Ectodermal cell (in vitro differentiated cells): ENCODE results near the gene AGRP.

Experiments used
- H3K27ac ChIP-seq: 2 replicates; pipeline ENCODE4 v1.7.0; 2013; ENCODE audit warnings: mild to moderate bottlenecking, low read depth, low read length; ENCODE audit not compliant: insufficient read depth, poor library complexity, severe bottlenecking
- H3K27me3 ChIP-seq: 2 replicates; pipeline ENCODE4 v1.7.0; 2013; ENCODE audit warnings: mild to moderate bottlenecking, low read length; ENCODE audit not compliant: insufficient read depth, control insufficient read depth, poor library complexity, severe bottlenecking
- H3K36me3 ChIP-seq: one replicate; pipeline ENCODE4 v1.7.0; 2013; ENCODE audit warnings: low read length; ENCODE audit not compliant: control insufficient read depth, insufficient read depth
- H3K4me1 ChIP-seq: one replicate; pipeline ENCODE4 v1.7.0; 2013; ENCODE audit warnings: low read length; ENCODE audit not compliant: control insufficient read depth, insufficient read depth
- H3K4me3 ChIP-seq: 2 replicates; pipeline ENCODE4 v1.7.0; 2013; ENCODE audit warnings: low read depth, low read length, control low read depth; ENCODE audit not compliant: insufficient read depth
- H3K9me3 ChIP-seq: 2 replicates; pipeline ENCODE4 v1.7.0; 2013; ENCODE audit warnings: mild to moderate bottlenecking, low read length, moderate library complexity; ENCODE audit not compliant: control insufficient read depth
- WGBS, 2 experiments: methylation state at CpG; one replicate each; pipeline ENCODE4 v1.1.7; 2013; ENCODE audit warnings: missing lambda C conversion rate in 2 of 2; 5-methylcytosine and 5-hydroxymethylcytosine counted together

The AGRP gene

DNA sequence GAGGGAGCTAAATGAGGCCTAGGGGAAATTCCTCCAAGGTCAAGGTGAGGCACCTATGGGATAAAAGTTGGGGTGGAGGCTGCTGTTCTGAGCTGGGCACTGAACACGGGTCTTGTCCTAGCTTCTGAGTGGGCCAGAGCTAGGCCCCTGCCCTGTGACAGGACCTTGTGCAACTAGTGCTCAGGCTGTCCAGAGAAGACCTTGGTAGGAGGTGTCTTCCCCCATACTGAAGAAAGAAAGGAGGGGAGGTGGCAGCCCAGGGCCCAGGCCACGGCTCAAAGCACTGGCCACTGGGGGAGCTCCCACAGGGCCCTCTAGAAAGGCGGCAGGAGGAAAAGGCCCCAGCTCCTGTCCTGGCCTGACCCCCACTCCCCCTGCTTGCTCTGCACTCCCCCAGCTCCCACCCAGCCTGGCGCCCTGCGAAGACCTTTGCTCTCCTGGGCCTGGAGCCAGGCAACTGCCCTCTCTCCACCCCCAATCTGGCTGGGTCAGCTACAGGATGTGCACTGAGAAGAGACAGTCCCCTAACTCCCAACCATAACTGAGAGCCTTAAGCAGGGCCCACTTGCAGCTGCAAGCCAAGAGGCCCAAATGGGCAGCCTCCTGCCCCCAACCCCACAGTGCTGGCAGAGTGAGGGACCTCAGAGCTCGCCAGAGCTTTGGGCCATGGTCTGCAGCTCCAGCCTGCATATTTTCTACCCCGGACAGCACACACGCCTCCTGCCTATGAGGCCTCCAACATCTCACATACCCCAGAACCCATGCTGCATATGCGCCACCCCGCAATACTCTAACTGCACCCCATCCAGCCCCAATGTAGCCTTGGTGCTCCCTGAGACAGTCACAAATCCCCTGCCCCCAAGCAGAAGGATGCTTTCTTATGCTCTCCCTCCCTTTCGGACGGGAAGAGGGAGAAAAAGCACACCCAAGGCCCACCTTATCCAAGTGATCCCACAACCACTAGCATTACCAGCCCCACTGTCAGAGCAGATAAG lies 37.1 kb downstream of the AGRP start:
- 90 to 92% methylated on average over 12 of the region's 12 CpGs for whole genome bisulfite sequencing, 2 experiments
- Histone ChIP-seq H3K9me3 (no peaks in the 10 kb centered on the region), H3K4me1 (peaks cover 18% of the 10 kb centered on the region), H3K27me3 (no peaks in the 10 kb centered on the region), H3K4me3 (no peak overlapping the region), H3K27ac (no peak overlapping the region), H3K36me3 (no peaks in the 10 kb centered on the region)

GRCh38 chr16:67445441-67445912 lies 37.9 kb downstream of the AGRP start:
- Histone ChIP-seq H3K4me3 (no peak overlapping the region), H3K27me3 (no peaks in the 10 kb centered on the region), H3K27ac (no peak overlapping the region), H3K36me3 (no peaks in the 10 kb centered on the region), H3K4me1 (peaks cover 19% of the 10 kb centered on the region), H3K9me3 (no peaks in the 10 kb centered on the region)
- 88 to 89% methylated on average over 3 of the region's 3 CpGs for WGBS, 2 experiments

- WGBS, 2 experiments, result 92 to 96% methylated on average over 7 of the region's 7 CpGs
- no peak overlapping the region for H3K4me3 ChIP-seq
- no peaks in the 10 kb centered on the region for H3K36me3 ChIP-seq
- peaks cover 19% of the 10 kb centered on the region for H3K4me1 ChIP-seq
- H3K27me3 ChIP-seq, result no peaks in the 10 kb centered on the region
- H3K9me3 ChIP-seq, result no peaks in the 10 kb centered on the region
- no peak overlapping the region for H3K27ac ChIP-seq
Observed at GRCh38 chr16:67445126-67445426, 38.3 kb downstream of the AGRP start.

GRCh38 chr16:67444259-67445125 lies 38.9 kb downstream of the AGRP start:
- H3K27me3 ChIP-seq, result no peaks in the 10 kb centered on the region
- no peak overlapping the region for H3K4me3 ChIP-seq
- H3K9me3 ChIP-seq, result no peaks in the 10 kb centered on the region
- H3K4me1 ChIP-seq, result peaks cover 19% of the 10 kb centered on the region
- 80 to 82% methylated on average over 22 of the region's 22 CpGs for WGBS, 2 experiments
- H3K36me3 ChIP-seq, result no peaks in the 10 kb centered on the region
- no peak overlapping the region for H3K27ac ChIP-seq

GRCh38 chr16:67443265-67443664 lies 40.1 kb downstream of the AGRP start:
- Histone ChIP-seq H3K9me3 (no peaks in the 10 kb centered on the region), H3K4me1 (peaks cover 19% of the 10 kb centered on the region), H3K4me3 (no peak overlapping the region), H3K36me3 (peaks cover 7% of the 10 kb centered on the region), H3K27ac (no peak overlapping the region), H3K27me3 (no peaks in the 10 kb centered on the region)
- 94 to 98% methylated on average over 6 of the region's 6 CpGs for WGBS, 2 experiments

DNA sequence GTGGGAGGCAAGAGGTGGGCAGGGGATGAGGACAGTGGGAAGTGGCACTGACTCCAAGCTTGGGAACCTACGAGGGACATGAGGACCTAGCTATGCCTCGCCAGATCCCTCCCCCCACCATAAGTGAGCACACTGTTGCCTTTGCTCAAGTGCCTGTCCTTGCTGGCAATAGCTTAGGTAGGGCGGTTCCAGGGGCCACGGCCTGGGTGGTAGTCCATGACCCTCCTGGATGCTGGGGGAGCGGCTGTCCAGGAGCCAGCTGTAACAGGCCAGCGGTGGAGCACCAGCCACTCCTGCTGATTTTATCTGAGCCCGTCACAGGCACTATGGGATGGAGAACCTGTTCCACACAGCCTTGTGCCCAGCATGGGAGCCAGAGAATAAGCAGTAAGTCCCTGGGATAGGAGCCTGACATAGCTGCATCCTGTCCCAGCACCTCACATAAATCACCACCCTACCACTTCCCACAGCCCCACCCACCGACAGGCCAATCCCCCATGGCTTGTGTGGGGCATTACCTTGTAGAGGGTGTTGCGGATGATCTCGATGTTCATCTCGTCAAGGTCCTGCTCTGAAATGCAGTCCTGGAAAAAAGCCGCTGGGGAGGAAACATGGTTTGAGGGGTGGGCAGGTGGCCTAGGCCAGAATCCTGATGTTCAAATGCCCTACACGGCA lies 40.6 kb downstream of the AGRP start:
- H3K27ac ChIP-seq, result no peak overlapping the region
- no peak overlapping the region for H3K4me3 ChIP-seq
- no peaks in the 10 kb centered on the region for H3K27me3 ChIP-seq
- peaks cover 10% of the 10 kb centered on the region for H3K36me3 ChIP-seq
- H3K4me1 ChIP-seq, result peaks cover 19% of the 10 kb centered on the region
- WGBS, 2 experiments, result 92 to 96% methylated on average over 13 of the region's 13 CpGs
- no peaks in the 10 kb centered on the region for H3K9me3 ChIP-seq

DNA sequence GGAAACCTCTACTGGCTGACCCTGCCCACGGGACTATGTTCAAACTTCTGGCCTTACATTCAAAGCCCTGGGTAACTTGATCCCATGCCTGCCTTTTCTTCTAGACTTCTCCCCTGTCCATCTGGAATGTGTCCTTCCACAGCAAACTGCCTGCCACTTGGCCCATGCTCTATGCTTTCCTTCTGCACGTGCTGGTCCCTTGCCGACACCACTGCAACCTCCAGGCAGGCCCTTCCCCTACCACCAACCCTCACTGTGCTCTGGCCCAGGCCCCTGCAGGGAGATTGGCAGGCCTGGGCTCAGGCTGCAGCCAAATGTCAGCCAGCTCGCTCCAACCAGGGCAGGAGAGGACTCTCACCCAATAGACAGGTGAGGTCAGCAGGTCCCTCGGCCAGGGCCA lies 41.4 kb downstream of the AGRP start:
- no peak overlapping the region for H3K27ac ChIP-seq
- H3K36me3 ChIP-seq, result peaks cover 10% of the 10 kb centered on the region
- H3K4me1 ChIP-seq, result peaks cover 19% of the 10 kb centered on the region
- 71 to 75% methylated on average over 5 of the region's 5 CpGs for WGBS, 2 experiments
- no peak overlapping the region for H3K4me3 ChIP-seq
- H3K9me3 ChIP-seq, result no peaks in the 10 kb centered on the region
- no peaks in the 10 kb centered on the region for H3K27me3 ChIP-seq

DNA sequence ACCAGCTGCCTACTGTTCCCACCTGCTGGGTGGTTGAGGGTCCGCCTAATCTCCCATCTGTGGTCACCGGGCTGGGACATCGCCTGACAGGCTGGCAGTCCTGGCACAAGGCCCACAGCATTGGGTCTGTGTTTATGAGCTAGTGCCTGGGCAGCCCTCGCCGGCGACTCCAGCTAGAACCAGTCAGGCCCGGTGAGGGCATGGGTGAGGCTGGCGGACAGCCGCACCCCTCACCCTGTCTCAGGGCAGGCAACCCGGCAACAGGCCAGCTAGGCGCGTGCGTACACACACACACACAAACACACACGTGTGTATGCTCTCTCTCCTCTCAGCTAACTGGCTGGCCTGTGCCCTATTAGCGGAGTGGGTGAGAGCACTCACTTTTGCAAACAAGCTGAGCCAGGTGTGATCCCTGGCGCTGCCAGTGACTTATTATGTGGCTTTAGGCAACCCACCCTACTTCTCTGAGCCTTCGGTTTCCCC lies 42.0 kb downstream of the AGRP start:
- H3K9me3 ChIP-seq, result no peaks in the 10 kb centered on the region
- H3K27ac ChIP-seq, result no peak overlapping the region
- H3K4me1 ChIP-seq, result peaks cover 19% of the 10 kb centered on the region
- H3K27me3 ChIP-seq, result no peaks in the 10 kb centered on the region
- H3K4me3 ChIP-seq, result no peak overlapping the region
- H3K36me3 ChIP-seq, result peaks cover 10% of the 10 kb centered on the region
- 96% methylated on average over 17 of the region's 17 CpGs for WGBS, 2 experiments

GRCh38 chr16:67438824-67439393 lies 44.4 kb downstream of the AGRP start:
- Histone ChIP-seq H3K4me1 (peaks cover 15% of the 10 kb centered on the region), H3K4me3 (no peak overlapping the region), H3K9me3 (no peaks in the 10 kb centered on the region), H3K27ac (no peak overlapping the region), H3K27me3 (no peaks in the 10 kb centered on the region), H3K36me3 (peaks cover 10% of the 10 kb centered on the region)
- WGBS, 2 experiments, result 93 to 97% methylated on average over 19 of the region's 19 CpGs
